K562 (cell line): ENCODE data around the gene DPAGT1. TPM values are rescaled to one million over a fixed set of nuclear protein-coding genes. Genes with fewer than 3 reads are reported as not detected.

ENCODE experiments used
- CC2D1A ChIP-seq: fragments of 450-650 bp; IDR thresholded peaks from 2 replicates; pipeline ENCODE4 v1.6.1; 2017; ENCODE audit warnings: mild to moderate bottlenecking
- FUS ChIP-seq: fragments of 200-400 bp; formaldehyde crosslinking; optimal IDR thresholded peaks from 2 replicates; pipeline ENCODE3; 2017; ENCODE audit warnings: low read depth, low read length
- GTF2F1 ChIP-seq: IDR thresholded peaks from 2 replicates; pipeline ENCODE4 v1.6.1; 2011; ENCODE audit warnings: low read depth, low read length, improper control_type of control experiment
- HMG20B ChIP-seq: fragments of 250-450 bp; sonication (Bioruptor Pico); IDR thresholded peaks from 2 replicates; pipeline ENCODE4 v1.5.0; 2021; ENCODE audit warnings: mild to moderate bottlenecking
- KLF13 ChIP-seq: fragments of 450-650 bp; IDR thresholded peaks from 2 replicates; pipeline ENCODE4 v1.6.1; 2016; ENCODE audit warnings: missing genetic modification characterization, low read depth, mild to moderate bottlenecking, missing compliant biosample characterization, moderate library complexity, borderline replicate concordance
- MCM3 ChIP-seq: fragments of 450-650 bp; IDR thresholded peaks from 2 replicates; pipeline ENCODE4 v1.6.1; 2016
- MEF2D ChIP-seq: conservative IDR thresholded peaks from 2 replicates; pipeline ENCODE4 v1.6.1; 2016; ENCODE audit warnings: low read depth, missing genetic modification characterization, missing compliant biosample characterization
- MXI1 ChIP-seq: IDR thresholded peaks from 2 replicates; pipeline ENCODE4 v1.6.1; 2011; ENCODE audit warnings: low read depth, mild to moderate bottlenecking, improper control_type of control experiment, low read length
- MYC ChIP-seq, 2 experiments: fragments of 250-450 bp in 1 of 2; sonication (Bioruptor Pico) in 1 of 2; IDR thresholded peaks; 2 replicates each; pipeline versions ENCODE4 v1.5.1 to v1.6.1; 2012 to 2021; ENCODE audit warnings: low read depth in 2 of 2, borderline replicate concordance in 1 of 2, improper control_type of control experiment in 1 of 2, low read length in 1 of 2, mild to moderate bottlenecking in 1 of 2, moderate library complexity in 1 of 2
- NFXL1 ChIP-seq: fragments of 450-650 bp; formaldehyde crosslinking; IDR thresholded peaks from 2 replicates; pipeline ENCODE4 v1.4.0; 2021; ENCODE audit warnings: mild to moderate bottlenecking
- RBM34 ChIP-seq: fragments of 200-400 bp; formaldehyde crosslinking; IDR thresholded peaks from 2 replicates; pipeline ENCODE4 v1.6.1; 2018; ENCODE audit warnings: low read length, borderline replicate concordance; ENCODE audit not compliant: insufficient read depth
- RBM39 ChIP-seq: fragments of 200-400 bp; formaldehyde crosslinking; optimal IDR thresholded peaks from 2 replicates; pipeline ENCODE3; 2018; ENCODE audit warnings: low read depth, low read length
- RFX5 ChIP-seq: IDR thresholded peaks from 2 replicates; pipeline ENCODE4 v1.6.1; 2011; ENCODE audit warnings: low read depth, mild to moderate bottlenecking, improper control_type of control experiment, low read length
- SIN3A ChIP-seq, 2 experiments: fragments of 150-350 bp in 1 of 2; IDR thresholded peaks; 2 replicates each; pipeline ENCODE4 v1.6.1; 2011 to 2016; ENCODE audit warnings: borderline replicate concordance in 2 of 2, low read depth in 2 of 2, low read length in 2 of 2, mild to moderate bottlenecking in 2 of 2, moderate library complexity in 2 of 2; ENCODE audit not compliant: control insufficient read depth in 1 of 2
- SMC3 ChIP-seq: conservative IDR thresholded peaks from 2 replicates; pipeline ENCODE4 v1.6.1; 2011; ENCODE audit warnings: low read depth, low read length, improper control_type of control experiment; ENCODE audit not compliant: insufficient read depth
- SNIP1 ChIP-seq: fragments of 450-650 bp; IDR thresholded peaks from 2 replicates; pipeline ENCODE4 v1.7.1; 2017; ENCODE audit warnings: low read depth, mild to moderate bottlenecking
- STAT5B ChIP-seq: fragments of 250-450 bp; sonication (Bioruptor Pico); IDR thresholded peaks from 2 replicates; pipeline ENCODE4 v1.8.0; 2021; ENCODE audit warnings: mild to moderate bottlenecking, inconsistent platforms
- TCF7 ChIP-seq: sonication (generic); IDR thresholded peaks from 2 replicates; pipeline ENCODE4 v1.6.1; 2016; ENCODE audit warnings: antibody characterized with exemption, borderline replicate concordance
- YBX1 ChIP-seq: fragments of 450-650 bp; IDR thresholded peaks from 2 replicates; pipeline ENCODE4 v1.7.1; 2016; ENCODE audit warnings: mild to moderate bottlenecking
- ZBTB43 ChIP-seq: sonication (generic); formaldehyde crosslinking; IDR thresholded peaks from 2 replicates; pipeline ENCODE4 v1.8.0; 2023; ENCODE audit warnings: mild to moderate bottlenecking, missing genetic modification reagents
- ZBTB5 ChIP-seq: fragments of 450-650 bp; IDR thresholded peaks from 2 replicates; pipeline ENCODE4 v1.6.1; 2017; ENCODE audit warnings: antibody characterized with exemption
- ZBTB7A ChIP-seq: IDR thresholded peaks from 2 replicates; pipeline ENCODE4 v1.6.1; 2011; ENCODE audit warnings: low read depth, mild to moderate bottlenecking, low read length, moderate library complexity, borderline replicate concordance; ENCODE audit not compliant: control insufficient read depth
- ZFP1 ChIP-seq: fragments of 450-650 bp; formaldehyde crosslinking; IDR thresholded peaks from 2 replicates; pipeline ENCODE4 v1.4.0; 2020; ENCODE audit warnings: mild to moderate bottlenecking, mixed read lengths
- ZNF124 ChIP-seq: sonication (generic); formaldehyde crosslinking; IDR thresholded peaks from 2 replicates; pipeline ENCODE4 v1.8.1; 2022; ENCODE audit warnings: missing genetic modification reagents
- ZNF76 ChIP-seq: fragments of 250-450 bp; sonication (Bioruptor Pico); IDR thresholded peaks from 2 replicates; pipeline ENCODE4 v1.4.0; 2020; ENCODE audit warnings: mild to moderate bottlenecking, moderate library complexity, borderline replicate concordance
- polyA plus RNA-seq, 8 experiments: library from polyadenylated mRNA; depleted of rRNA in 4 of 8; stranded (reverse) in 5 of 8; unstranded in 3 of 8; fragments of >200 nt; fragmentation: Nextera tagmentation in 2 of 8; fragmentation: Illumina TruSeq in 1 of 8; extraction: Ambion mirVana in 2 of 8; extraction: Trizol in 1 of 8; gene quantifications; 2 replicates each; pipeline versions ENCODE4 v1.2.1 to v1.2.3, GENCODE V29; 2011 to 2014; ENCODE audit warnings: inconsistent platforms in 1 of 8, missing spikeins in 1 of 8
- total RNA-seq, 7 experiments: library from RNA; depleted of rRNA in 6 of 7; stranded (reverse); fragments of >200 nt in 6 of 7; fragmentation: Illumina TruSeq in 2 of 7; extraction: Trizol in 2 of 7; gene quantifications; 2 replicates each; pipeline versions ENCODE4 v1.2.1 to v1.2.3, GENCODE V29; 2011 to 2021; ENCODE audit warnings: low replicate concordance in 1 of 7
- TF ChIP-seq, protein P1 (sequence below): fragments of 250-450 bp; sonication (Bioruptor Pico); IDR thresholded peaks from 2 replicates; pipeline ENCODE4 v1.6.1; 2021; ENCODE audit warnings: mild to moderate bottlenecking

Gene DPAGT1
- total and polyA plus RNA-seq, 9 of the 15 experiments (the other 6 are each of a cell fraction or from before 2014, with no cell fraction given) = 29.9 to 135 (median 85.0) TPM

- TF ChIP-seq MCM3 (no peak), ZBTB5 (no peak), FUS (no peak), HMG20B (CRISPR knock-in tag) (no peak), SNIP1 (no peak), RBM39 (peak; percentile 18), YBX1 (no peak), MYC (IDR thresholded peaks at IDR 0.05; ENCODE audit: low read depth, low read length) (no peak), MYC (CRISPR knock-in tag; IDR thresholded peaks at IDR 0.05; ENCODE audit: borderline replicate concordance, low read depth) (no peak), GTF2F1 (no peak), KLF13 (tag) (peak; percentile 73; the same call in 1 of the 2 replicates), NFXL1 (no peak), MXI1 (peak; percentile 50; the same call in 1 of the 2 replicates), ZNF76 (CRISPR knock-in tag) (no peak), ZFP1 (CRISPR knock-in tag) (no peak), STAT5B (CRISPR knock-in tag) (no peak), RFX5 (no peak), ZNF124 (CRISPR knock-in tag) (no peak), SIN3A (IDR thresholded peaks at IDR 0.05; ENCODE audit: borderline replicate concordance in 2 of 2, control insufficient read depth in 1 of 2, low read depth in 2 of 2, low read length in 2 of 2) (peak in 1 of 2 experiments; percentile 44; a peak in 1 of 4 replicates), SMC3 (no peak), RBM34 (no peak), ZBTB7A (peak; percentile 29; the same call in 1 of the 2 replicates), CC2D1A (no peak), MEF2D (no peak), ZBTB43 (CRISPR knock-in tag) (peak; percentile 39; the same call in 1 of the 2 replicates), TCF7 (no peak)
- TF ChIP-seq, protein P1, sequence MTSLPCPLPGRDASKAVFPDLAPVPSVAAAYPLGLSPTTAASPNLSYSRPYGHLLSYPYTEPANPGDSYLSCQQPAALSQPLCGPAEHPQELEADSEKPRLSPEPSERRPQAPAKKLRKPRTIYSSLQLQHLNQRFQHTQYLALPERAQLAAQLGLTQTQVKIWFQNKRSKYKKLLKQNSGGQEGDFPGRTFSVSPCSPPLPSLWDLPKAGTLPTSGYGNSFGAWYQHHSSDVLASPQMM (CRISPR knock-in tag) = no peak
Observed at GRCh38 chr11:119100994-119101758, 477 bp downstream of the DPAGT1 start (continued).
